H1 (cell line): ENCODE results near the gene STRN. TPM values are rescaled to one million over a fixed set of nuclear protein-coding genes. Genes with fewer than 3 reads are reported as not detected.

Experiments used
- ASH2L ChIP-seq: fragments of 200-600, 300-600 bp; sonication (generic); IDR thresholded peaks from one replicate; pipeline ENCODE4 v1.7.1; 2017; ENCODE audit warnings: low read length
- BRCA1 ChIP-seq: IDR thresholded peaks from 2 replicates; pipeline ENCODE4 v1.6.1; 2012; ENCODE audit warnings: low read depth, low read length, improper control_type of control experiment
- CHD1 ChIP-seq: IDR thresholded peaks from 2 replicates; pipeline ENCODE4 v1.6.1; 2012; ENCODE audit warnings: low read depth, low read length, improper control_type of control experiment
- CREB1 ChIP-seq: IDR thresholded peaks from 2 replicates; pipeline ENCODE4 v1.6.1; 2012; ENCODE audit warnings: inconsistent platforms
- EP300 ChIP-seq, 2 experiments: IDR thresholded peaks; 1 replicate in 1 of 2; 2 replicates in 1 of 2; pipeline ENCODE4 v1.6.1; 2011 to 2012; ENCODE audit warnings: low read depth in 2 of 2, low read length in 2 of 2, mild to moderate bottlenecking in 2 of 2, borderline replicate concordance in 1 of 2, inconsistent platforms in 1 of 2, moderate library complexity in 1 of 2
- FOSL1 ChIP-seq: IDR thresholded peaks from 2 replicates; pipeline ENCODE4 v1.6.1; 2011; ENCODE audit warnings: mild to moderate bottlenecking, low read depth, low read length, moderate library complexity; ENCODE audit not compliant: insufficient read depth
- HDAC2 ChIP-seq, 2 experiments: fragments of 300-600 bp in 1 of 2; sonication (generic) in 1 of 2; IDR thresholded peaks; 2 replicates each; pipeline ENCODE4 v1.6.1; 2011 to 2012; ENCODE audit warnings: low read depth in 2 of 2, low read length in 2 of 2, mild to moderate bottlenecking in 2 of 2, moderate library complexity in 2 of 2, borderline replicate concordance in 1 of 2, inconsistent platforms in 1 of 2
- JUN ChIP-seq: IDR thresholded peaks from 2 replicates; pipeline ENCODE4 v1.6.1; 2011; ENCODE audit warnings: low read depth, mild to moderate bottlenecking, improper control_type of control experiment, low read length
- KDM1A ChIP-seq: fragments of 200-600, 300-600 bp; sonication (generic); IDR thresholded peaks from 2 replicates; pipeline ENCODE4 v1.7.1; 2016; ENCODE audit warnings: mild to moderate bottlenecking, low read length, borderline replicate concordance
- MAFK ChIP-seq: IDR thresholded peaks from 2 replicates; pipeline ENCODE4 v1.6.1; 2012; ENCODE audit warnings: low read depth, mild to moderate bottlenecking, improper control_type of control experiment, low read length
- NANOG ChIP-seq: IDR thresholded peaks from 2 replicates; pipeline ENCODE4 v1.6.1; 2011; ENCODE audit warnings: low read length, low read depth, mild to moderate bottlenecking, inconsistent platforms; ENCODE audit not compliant: insufficient read depth, poor library complexity, severe bottlenecking
- POLR2AphosphoS5 ChIP-seq: IDR thresholded peaks from 2 replicates; pipeline ENCODE4 v1.6.1; 2011; ENCODE audit warnings: low read depth, low read length
- POU5F1 ChIP-seq: IDR thresholded peaks from 2 replicates; pipeline ENCODE4 v1.6.1; 2011; ENCODE audit warnings: low read depth, mild to moderate bottlenecking, low read length, moderate library complexity
- RAD21 ChIP-seq, 2 experiments: IDR thresholded peaks in 1 of 2; conservative IDR thresholded peaks in 1 of 2; 2 replicates each; pipeline ENCODE4 v1.6.1; 2011; ENCODE audit warnings: low read depth in 2 of 2, low read length in 2 of 2, improper control_type of control experiment in 1 of 2, inconsistent platforms in 1 of 2, mild to moderate bottlenecking in 1 of 2, moderate library complexity in 1 of 2
- RBBP5 ChIP-seq: IDR thresholded peaks from 2 replicates; pipeline ENCODE4 v1.7.1; 2012; ENCODE audit warnings: low read depth, mild to moderate bottlenecking, inconsistent platforms, low read length, moderate library complexity, borderline replicate concordance
- SAP30 ChIP-seq: fragments of 300-600 bp; sonication (generic); IDR thresholded peaks from 2 replicates; pipeline ENCODE4 v1.7.1; 2012; ENCODE audit warnings: low read length, moderate library complexity, mild to moderate bottlenecking, inconsistent platforms; ENCODE audit not compliant: insufficient read depth, insufficient replicate concordance
- SP2 ChIP-seq: IDR thresholded peaks from 2 replicates; pipeline ENCODE4 v1.6.1; 2012; ENCODE audit warnings: mild to moderate bottlenecking, low read length, inconsistent platforms
- SP4 ChIP-seq: IDR thresholded peaks from 2 replicates; pipeline ENCODE4 v1.6.1; 2012; ENCODE audit warnings: low read length, inconsistent platforms
- TAF7 ChIP-seq: optimal IDR thresholded peaks from 2 replicates; pipeline ENCODE3; 2011; ENCODE audit warnings: low read depth, mild to moderate bottlenecking, inconsistent platforms, low read length, moderate library complexity, borderline replicate concordance
- TBP ChIP-seq: IDR thresholded peaks from 2 replicates; pipeline ENCODE4 v1.6.1; 2011; ENCODE audit warnings: low read depth, low read length, improper control_type of control experiment
- TCF12 ChIP-seq: IDR thresholded peaks from 2 replicates; pipeline ENCODE4 v1.6.1; 2011; ENCODE audit warnings: low read depth, mild to moderate bottlenecking, low read length
- USF2 ChIP-seq: IDR thresholded peaks from 2 replicates; pipeline ENCODE4 v1.6.1; 2011; ENCODE audit warnings: low read length, improper control_type of control experiment
- ZNF274 ChIP-seq: IDR thresholded peaks from 2 replicates; pipeline ENCODE4 v1.7.0; 2012; ENCODE audit warnings: low read length, borderline replicate concordance; ENCODE audit errors: extremely low read depth
- polyA plus RNA-seq, 7 experiments: library from polyadenylated mRNA; depleted of rRNA in 3 of 7; stranded (reverse) in 5 of 7; unstranded in 2 of 7; fragments of >200 nt in 5 of 7; fragments of 200-250 nt in 2 of 7; gene quantifications; 1 replicate in 5 of 7; 2 replicates in 1 of 7; 4 replicates in 1 of 7; pipeline versions ENCODE4 v1.2.1 to v1.2.3, GENCODE V29; 2011 to 2013; ENCODE audit warnings: missing spikeins in 2 of 7, mixed read lengths in 2 of 7
- total RNA-seq: library from RNA; stranded (reverse); fragmentation: NEBNext Ultra II Directional; extraction: Animal tissue kit (Norgen Biotek cat#: 25700); gene quantifications from 2 replicates; pipeline ENCODE4 v1.2.1, GENCODE V29; 2021

STRN gene
- total and polyA plus RNA-seq, 2 of the 8 experiments (the other 6 are each of a cell fraction or from before 2014, with no cell fraction given) = 8.3 to 47.0 TPM

- TF ChIP-seq TCF12 (no peak), ASH2L (peak; percentile 25), RBBP5 (peak; percentile 95), CREB1 (peak; percentile 69), CHD1 (no peak), EP300 (IDR thresholded peaks at IDR 0.05; ENCODE audit: borderline replicate concordance in 1 of 2, low read depth in 2 of 2, low read length in 2 of 2) (no peak; a peak in 1 of 3 replicates), POLR2AphosphoS5 (peak; percentile 58), NANOG (no peak), USF2 (no peak), POU5F1 (no peak), BRCA1 (no peak), MAFK (no peak), SP4 (no peak), KDM1A (no peak), JUN (no peak), TAF7 (no peak), SP2 (no peak), ZNF274 (no peak), FOSL1 (no peak), RAD21 (IDR thresholded peaks at IDR 0.05 in 1 of 2, conservative IDR thresholded peaks at IDR 0.05 in 1 of 2; ENCODE audit: low read depth in 2 of 2, low read length in 2 of 2) (no peak), HDAC2 (IDR thresholded peaks at IDR 0.05; ENCODE audit: borderline replicate concordance in 1 of 2, low read depth in 2 of 2, low read length in 2 of 2) (no peak; a peak in 1 of 4 replicates), TBP (peak; percentile 9; the same call in 1 of the 2 replicates), SAP30 (peak; percentile 58)
Measured at GRCh38 chr2:36966370-36967235, at the start of gene STRN (continued).
